ENCODE data around the gene EIF4G3. TPM values are rescaled to one million over a fixed set of nuclear protein-coding genes. Genes with fewer than 3 reads are reported as not detected.

EIF4G3 gene
- total and polyA plus RNA-seq, 9 of the 15 experiments (the other 6 are each of a cell fraction or from before 2014, with no cell fraction given), result 6.7 to 40.5 (median 32.1) TPM

DNA sequence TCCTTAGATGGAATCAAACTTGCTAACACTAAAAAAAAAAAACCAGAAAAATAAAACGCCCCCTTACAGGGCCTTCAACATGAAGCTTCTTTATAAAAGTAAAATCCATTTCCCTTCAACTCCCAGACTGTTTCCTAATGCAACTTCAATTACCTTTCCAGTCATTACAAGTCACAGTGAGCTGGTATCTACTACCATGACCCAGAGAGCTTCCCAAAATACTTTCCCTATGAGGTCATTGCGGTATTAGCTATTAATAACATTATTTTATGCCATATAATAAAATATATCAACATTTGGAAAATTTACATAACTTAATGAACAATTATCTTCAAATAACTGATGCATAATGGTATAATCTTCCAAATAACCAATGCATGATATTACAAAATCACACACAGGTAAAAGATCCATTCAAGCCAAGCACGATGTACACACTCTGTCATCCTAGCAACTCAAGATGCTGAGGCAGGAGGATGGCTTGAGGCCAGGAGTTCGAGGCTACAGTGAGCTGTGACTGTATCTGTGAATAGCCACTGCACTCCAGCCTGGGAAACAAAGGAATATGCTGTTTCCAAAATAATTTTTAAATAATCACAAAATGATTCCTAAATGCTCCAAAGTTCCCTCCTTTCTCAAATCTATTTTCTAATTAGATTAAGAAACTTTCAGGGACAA, 24.1 kb downstream of the EIF4G3 start:
- DNase-seq (ENCODE audit: extremely low read depth in 1 of 4, low spot score in 3 of 4), result no peak
- POLR2A ChIA-PET, result interaction anchor here (1.7 to 2.2 kb wide), 2 partner anchors 10 to 22 kb away, joined by 7 to 9 read pairs; no protein-coding TSS in a partner anchor
- no peaks in the 10 kb centered on the region; a peak in 1 of 5 replicates for H3K4me1 ChIP-seq (replicated peaks in 1 of 2; ENCODE audit: control insufficient read depth in 2 of 2, insufficient read depth in 2 of 2, low read length in 2 of 2)

More for the DNA sequence above, 24.1 kb downstream of the EIF4G3 start:
- in situ Hi-C loops (cut with MboI) (no loop called here), intact Hi-C loops (cut with micrococcal nuclease) (no loop called here)
- no peak for ATAC-seq
- Histone ChIP-seq H3K36me3 (ENCODE audit: control insufficient read depth, insufficient read depth, low read length) (peaks cover 21% of the 10 kb centered on the region; the same call in 2 of the 3 replicates), H3K27ac (ENCODE audit: extremely low read depth, low read depth, low read length) (no peak overlapping the region), H3K4me2 (ENCODE audit: insufficient read depth, low read length) (no peak overlapping the region), H3K9me3 (replicated peaks; ENCODE audit: control insufficient read depth, insufficient read depth, low read depth, low read length) (no peaks in the 10 kb centered on the region), H3K4me3 (no peak overlapping the region), H3K9me1 (ENCODE audit: control insufficient read depth, insufficient read depth, low read length) (no peaks in the 10 kb centered on the region), H3K79me2 (ENCODE audit: control insufficient read depth, insufficient read depth, low read length) (peaks cover 16% of the 10 kb centered on the region; the same call in 2 of the 3 replicates), H4K20me1 (replicated peaks; ENCODE audit: control insufficient read depth, insufficient read depth, low read length) (no peaks in the 10 kb centered on the region), H3K27me3 (ENCODE audit: control insufficient read depth in 2 of 2, insufficient read depth in 2 of 2, low read length in 2 of 2) (no peaks in the 10 kb centered on the region), H2AFZ (ENCODE audit: low read depth, low read length) (no peak overlapping the region), H3K9ac (ENCODE audit: insufficient read depth in 1 of 2, low read depth in 2 of 2, low read length in 2 of 2) (no peak overlapping the region)
- TF ChIP-seq RBFOX2 (IDR thresholded peaks at IDR 0.05; ENCODE audit: low read depth, low read length) (no peak), POLR3A (IDR thresholded peaks at IDR 0.05; ENCODE audit: borderline replicate concordance, extremely low read depth, insufficient read depth, insufficient read length) (no peak), JUND (IDR thresholded peaks at IDR 0.05; ENCODE audit: borderline replicate concordance, low read depth, low read length) (no peak), JUND (tag; IDR thresholded peaks at IDR 0.05; ENCODE audit: borderline replicate concordance, low read depth, low read length) (no peak)
- TF ChIP-seq, protein P1, sequence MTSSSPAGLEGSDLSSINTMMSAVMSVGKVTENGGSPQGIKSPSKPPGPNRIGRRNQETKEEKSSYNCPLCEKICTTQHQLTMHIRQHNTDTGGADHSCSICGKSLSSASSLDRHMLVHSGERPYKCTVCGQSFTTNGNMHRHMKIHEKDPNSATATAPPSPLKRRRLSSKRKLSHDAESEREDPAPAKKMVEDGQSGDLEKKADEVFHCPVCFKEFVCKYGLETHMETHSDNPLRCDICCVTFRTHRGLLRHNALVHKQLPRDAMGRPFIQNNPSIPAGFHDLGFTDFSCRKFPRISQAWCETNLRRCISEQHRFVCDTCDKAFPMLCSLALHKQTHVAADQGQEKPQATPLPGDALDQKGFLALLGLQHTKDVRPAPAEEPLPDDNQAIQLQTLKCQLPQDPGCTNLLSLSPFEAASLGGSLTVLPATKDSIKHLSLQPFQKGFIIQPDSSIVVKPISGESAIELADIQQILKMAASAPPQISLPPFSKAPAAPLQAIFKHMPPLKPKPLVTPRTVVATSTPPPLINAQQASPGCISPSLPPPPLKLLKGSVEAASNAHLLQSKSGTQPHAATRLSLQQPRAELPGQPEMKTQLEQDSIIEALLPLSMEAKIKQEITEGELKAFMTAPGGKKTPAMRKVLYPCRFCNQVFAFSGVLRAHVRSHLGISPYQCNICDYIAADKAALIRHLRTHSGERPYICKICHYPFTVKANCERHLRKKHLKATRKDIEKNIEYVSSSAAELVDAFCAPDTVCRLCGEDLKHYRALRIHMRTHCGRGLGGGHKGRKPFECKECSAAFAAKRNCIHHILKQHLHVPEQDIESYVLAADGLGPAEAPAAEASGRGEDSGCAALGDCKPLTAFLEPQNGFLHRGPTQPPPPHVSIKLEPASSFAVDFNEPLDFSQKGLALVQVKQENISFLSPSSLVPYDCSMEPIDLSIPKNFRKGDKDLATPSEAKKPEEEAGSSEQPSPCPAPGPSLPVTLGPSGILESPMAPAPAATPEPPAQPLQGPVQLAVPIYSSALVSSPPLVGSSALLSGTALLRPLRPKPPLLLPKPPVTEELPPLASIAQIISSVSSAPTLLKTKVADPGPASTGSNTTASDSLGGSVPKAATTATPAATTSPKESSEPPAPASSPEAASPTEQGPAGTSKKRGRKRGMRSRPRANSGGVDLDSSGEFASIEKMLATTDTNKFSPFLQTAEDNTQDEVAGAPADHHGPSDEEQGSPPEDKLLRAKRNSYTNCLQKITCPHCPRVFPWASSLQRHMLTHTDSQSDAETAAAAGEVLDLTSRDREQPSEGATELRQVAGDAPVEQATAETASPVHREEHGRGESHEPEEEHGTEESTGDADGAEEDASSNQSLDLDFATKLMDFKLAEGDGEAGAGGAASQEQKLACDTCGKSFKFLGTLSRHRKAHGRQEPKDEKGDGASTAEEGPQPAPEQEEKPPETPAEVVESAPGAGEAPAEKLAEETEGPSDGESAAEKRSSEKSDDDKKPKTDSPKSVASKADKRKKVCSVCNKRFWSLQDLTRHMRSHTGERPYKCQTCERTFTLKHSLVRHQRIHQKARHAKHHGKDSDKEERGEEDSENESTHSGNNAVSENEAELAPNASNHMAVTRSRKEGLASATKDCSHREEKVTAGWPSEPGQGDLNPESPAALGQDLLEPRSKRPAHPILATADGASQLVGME (CRISPR knock-in tag; IDR thresholded peaks at IDR 0.05), result no peak
- CTCF ChIA-PET (ENCODE audit: low intra/inter-chr PET ratio), result no interaction called here
- no TSS peak for BruUV-seq (replicated peaks)
- WGBS (ENCODE audit: insufficient coverage, low coverage, missing lambda C conversion rate), result 60% methylated on average over 4 of the region's 4 CpGs
- no peak for FAIRE-seq

Measured in K562 (cell line).